Panc1 (cell line): ENCODE measurements around the gene NDUFV2.

Experiments used
- CTCF ChIP-seq: fragments of 450-650 bp; IDR thresholded peaks from 2 replicates; pipeline ENCODE4 v1.5.1; 2017; ENCODE audit warnings: mild to moderate bottlenecking
- POLR2AphosphoS5 ChIP-seq: IDR thresholded peaks from 2 replicates; pipeline ENCODE4 v1.6.1; 2012; ENCODE audit warnings: mild to moderate bottlenecking, low read depth, low read length, moderate library complexity
- REST ChIP-seq, 2 experiments: IDR thresholded peaks; 2 replicates each; pipeline ENCODE4 v1.6.1; 2011 to 2012; ENCODE audit warnings: low read depth in 2 of 2, control low read depth in 1 of 2, low read length in 1 of 2, mild to moderate bottlenecking in 1 of 2, moderate library complexity in 1 of 2; ENCODE audit not compliant: insufficient read depth in 1 of 2
- SIN3A ChIP-seq: IDR thresholded peaks from 2 replicates; pipeline ENCODE4 v1.6.1; 2012; ENCODE audit warnings: low read depth, mild to moderate bottlenecking, low read length, moderate library complexity, borderline replicate concordance; ENCODE audit not compliant: insufficient read depth

- TF ChIP-seq CTCF (no peak), SIN3A (no peak), REST (IDR thresholded peaks at IDR 0.05; ENCODE audit: insufficient read depth in 1 of 2, low read depth in 2 of 2, low read length in 1 of 2) (no peak), POLR2AphosphoS5 (no peak)
These were observed 13.5 kb downstream of the NDUFV2 start for GRCh38 chr18:9115984-9116383.
